ACHN (cell line): ENCODE measurements around the gene TM2D3.
"Not testable (repeated sequence)": the region's sequence is repeated elsewhere in the genome, so short reads cannot be mapped to it uniquely, and the experiment has no call there.

Experiments
- DNase-seq: peaks from one replicate; pipeline ENCODE4 v3.0.0-alpha.2; 2015
- in situ Hi-C: cut with HindIII; loops from 2 replicates; pipeline ENCODE4 v1.10.0; 2017; ENCODE audit warnings: low sequenced_read_pairs, low pct_ligation_motif_present, low pct_unique_long_range_greater_than_20kb

TM2D3 gene

GRCh38 chr15:101660005-101660404, 7.8 kb upstream of the TM2D3 start:
- in situ Hi-C loops, result no loop called here
- DNase-seq, result no peak

GRCh38 chr15:101657968-101658784, 6.0 kb upstream of the TM2D3 start:
- no peak for DNase-seq
- in situ Hi-C loops, result no loop called here

GRCh38 chr15:101657171-101657570, 5.0 kb upstream of the TM2D3 start:
- no peak for DNase-seq
- in situ Hi-C loops, result no loop called here

- in situ Hi-C loops, DNase-seq: not testable (repeated sequence)
Measured at GRCh38 chr15:101654624-101655337, 2.6 kb upstream of the TM2D3 start.

DNA sequence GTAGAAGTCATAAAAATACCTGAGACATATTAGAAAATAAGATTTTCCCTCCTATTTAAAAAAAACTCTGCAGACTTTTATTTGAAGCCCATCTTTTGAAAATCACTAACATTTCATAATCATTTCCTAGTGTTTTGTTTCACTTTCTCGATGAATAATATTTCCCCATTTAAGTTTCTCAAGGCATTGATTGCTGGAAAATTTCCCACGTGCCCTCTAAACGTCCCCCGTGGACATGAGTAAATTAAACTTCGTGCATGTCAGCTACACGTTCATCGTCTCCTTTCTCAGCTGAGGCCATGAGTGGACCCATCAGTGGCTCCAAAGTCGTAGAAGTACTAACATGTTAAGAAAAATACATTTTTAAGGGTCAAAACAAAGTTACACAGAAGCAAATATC, 2.0 kb upstream of the TM2D3 start:
- DNase-seq, result no peak
- in situ Hi-C loops, result no loop called here

GRCh38 chr15:101652786-101653430, 727 bp upstream of the TM2D3 start:
- in situ Hi-C loops, result no loop called here
- peak; percentile 43 for DNase-seq

- DNase-seq, result peak; percentile 42
- in situ Hi-C loops, result no loop called here
Measured at GRCh38 chr15:101651554-101652097, 555 bp downstream of the TM2D3 start.

DNA sequence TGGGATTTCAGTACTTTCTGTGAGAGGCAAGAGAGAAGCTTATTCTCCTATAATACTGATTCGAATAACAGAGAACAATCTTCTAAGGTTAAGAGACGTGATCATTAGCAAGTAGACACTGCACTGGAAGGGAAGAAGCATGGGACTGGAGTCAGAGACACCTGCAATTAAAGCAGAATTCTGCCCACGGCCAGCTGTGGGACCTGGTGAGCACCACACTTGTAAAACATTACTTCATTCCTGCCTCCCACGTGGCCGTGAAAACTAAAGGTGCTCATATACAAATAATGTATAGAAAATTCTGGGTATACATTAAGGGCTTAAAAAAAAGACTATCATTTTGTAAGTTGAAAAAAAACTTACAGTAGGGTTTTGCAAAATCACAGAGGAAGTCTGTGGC, 2.0 kb downstream of the TM2D3 start:
- no peak for DNase-seq
- in situ Hi-C loops, result no loop called here

DNA sequence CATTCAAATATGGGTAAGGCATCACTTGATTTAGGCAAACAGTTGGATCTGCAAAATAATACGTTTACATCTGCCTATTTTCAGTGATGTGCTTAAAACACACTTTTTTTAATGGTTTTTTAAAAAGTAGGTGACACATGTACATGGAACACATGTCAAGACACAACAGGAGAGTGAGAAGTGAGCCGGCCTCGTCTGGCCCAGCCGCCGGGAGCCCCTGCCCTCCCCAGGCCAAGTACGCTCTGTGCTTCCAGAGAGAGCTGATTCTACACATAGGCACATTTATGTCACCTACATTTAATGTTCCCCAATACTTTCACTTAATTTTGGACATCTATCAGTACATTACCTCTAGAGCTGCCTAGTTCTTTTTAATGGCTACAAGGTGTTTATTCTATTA, 3.8 kb downstream of the TM2D3 start:
- DNase-seq, result no peak
- in situ Hi-C loops, result no loop called here

DNA sequence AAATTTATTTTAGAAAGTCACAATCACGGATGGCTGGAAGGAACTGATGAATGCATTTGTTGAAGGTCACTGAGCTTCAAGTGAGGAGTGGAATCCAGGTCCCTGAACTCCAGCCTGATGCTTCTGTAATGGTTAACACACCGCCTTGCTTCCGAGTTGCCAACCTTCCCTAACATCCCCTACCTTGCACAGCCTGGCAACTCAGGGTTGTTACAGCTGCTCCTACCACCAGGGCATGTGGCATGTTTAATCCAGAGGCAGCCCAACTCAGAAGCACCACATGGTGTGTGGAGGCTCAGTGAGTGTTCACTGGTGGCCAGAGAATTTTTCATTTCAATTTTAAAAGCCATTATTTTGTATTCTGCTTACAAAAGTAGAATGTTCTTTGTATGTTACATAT, 4.9 kb downstream of the TM2D3 start:
- in situ Hi-C loops, result no loop called here
- no peak for DNase-seq

DNA sequence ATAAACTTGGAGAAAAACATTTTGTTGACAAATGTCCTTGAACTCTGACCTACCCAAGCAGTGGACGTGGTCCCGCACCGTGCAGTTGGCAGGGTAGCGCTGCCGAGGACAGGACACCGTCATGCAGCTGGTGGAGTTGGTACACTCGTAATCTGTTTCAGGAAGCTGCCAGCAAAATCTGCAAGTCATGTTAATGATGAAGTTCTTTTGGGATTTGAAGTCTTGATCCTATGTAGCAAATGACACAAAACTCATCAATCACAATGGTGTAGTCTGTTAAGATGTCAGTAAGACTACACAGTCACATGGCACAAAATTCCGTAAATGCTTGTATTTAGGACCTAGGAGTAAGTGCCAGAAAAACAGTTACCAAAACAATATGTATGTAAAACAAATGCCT, 5.5 kb downstream of the TM2D3 start:
- in situ Hi-C loops, result no loop called here
- no peak for DNase-seq

DNA sequence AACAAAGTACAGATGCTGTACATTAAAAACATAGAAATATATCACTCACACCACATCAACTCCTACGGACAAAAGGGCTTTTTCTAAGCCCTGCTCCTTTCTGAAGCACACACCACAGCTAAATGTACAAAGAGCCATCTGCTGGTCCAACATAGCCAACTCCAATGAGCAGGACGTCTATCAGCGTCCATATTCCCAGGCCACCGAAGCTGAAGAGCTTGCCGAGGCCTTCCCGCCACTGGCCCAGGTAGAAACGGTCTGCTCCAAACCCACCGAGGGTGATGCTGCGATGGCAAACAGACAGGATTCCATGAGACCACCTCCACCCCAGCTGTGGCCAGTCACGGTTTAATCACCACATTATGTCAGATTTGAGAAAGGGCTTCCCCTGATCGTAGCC, 9.8 kb downstream of the TM2D3 start:
- in situ Hi-C loops, result no loop called here
- no peak for DNase-seq

GRCh38 chr15:101641894-101642293, 10.3 kb downstream of the TM2D3 start:
- in situ Hi-C loops, result no loop called here
- DNase-seq, result no peak

GRCh38 chr15:101641129-101641764, 10.9 kb downstream of the TM2D3 start:
- in situ Hi-C loops, result no loop called here
- DNase-seq, result peak; percentile 55

GRCh38 chr15:101639667-101640066, 12.5 kb downstream of the TM2D3 start:
- in situ Hi-C loops, result no loop called here

GRCh38 chr15:101637919-101638318, 14.3 kb downstream of the TM2D3 start:
- in situ Hi-C loops, result no loop called here

More at GRCh38 chr15:101639667-101640066, 12.5 kb downstream of the TM2D3 start:
- DNase-seq, result no peak

GRCh38 chr15:101637516-101637915, 14.7 kb downstream of the TM2D3 start:
- in situ Hi-C loops, result no loop called here
- no peak for DNase-seq

More at GRCh38 chr15:101637919-101638318, 14.3 kb downstream of the TM2D3 start:
- no peak for DNase-seq

GRCh38 chr15:101637038-101637437, 15.1 kb downstream of the TM2D3 start:
- no peak for DNase-seq
- in situ Hi-C loops, result no loop called here
